NCI-H2227 (cell line): ENCODE data around the gene DCAF4.
A peak's percentile ranks its signal among the peaks of the same experiment; 100 is the strongest.

Experiments used
- DNase-seq: peaks from one replicate; lab custom pipeline; 2025; ENCODE audit not compliant: unreplicated experiment; lab: John Stamatoyannopoulos, UW

Gene DCAF4

GRCh38 chr14:72894323-72894622, 32.0 kb upstream of the DCAF4 start:
- no peak for DNase-seq

- no peak for DNase-seq
These were observed 31.5 kb upstream of the DCAF4 start for GRCh38 chr14:72894623-72895378.

GRCh38 chr14:72898448-72898847, 27.8 kb upstream of the DCAF4 start:
- DNase-seq = no peak

DNA sequence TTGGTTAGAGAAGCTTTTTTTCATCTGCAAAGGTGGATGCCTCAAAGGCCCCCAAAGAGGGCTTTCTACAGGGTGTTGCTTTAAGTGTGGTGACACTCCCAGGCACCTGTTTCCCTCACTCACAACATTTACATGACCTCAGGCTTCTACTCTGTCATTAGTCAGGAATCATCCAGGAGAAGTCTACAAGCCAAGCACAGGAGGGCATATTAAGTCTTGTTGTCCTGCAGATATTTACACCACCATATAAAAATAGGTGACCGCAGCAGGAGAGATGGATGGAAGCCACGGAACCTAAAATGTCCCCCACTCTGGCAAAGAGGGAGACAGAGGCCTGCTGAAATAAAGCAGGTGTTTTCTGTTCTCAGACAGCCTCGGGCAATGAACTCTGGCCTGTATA, 24.9 kb upstream of the DCAF4 start:
- no peak for DNase-seq

DNA sequence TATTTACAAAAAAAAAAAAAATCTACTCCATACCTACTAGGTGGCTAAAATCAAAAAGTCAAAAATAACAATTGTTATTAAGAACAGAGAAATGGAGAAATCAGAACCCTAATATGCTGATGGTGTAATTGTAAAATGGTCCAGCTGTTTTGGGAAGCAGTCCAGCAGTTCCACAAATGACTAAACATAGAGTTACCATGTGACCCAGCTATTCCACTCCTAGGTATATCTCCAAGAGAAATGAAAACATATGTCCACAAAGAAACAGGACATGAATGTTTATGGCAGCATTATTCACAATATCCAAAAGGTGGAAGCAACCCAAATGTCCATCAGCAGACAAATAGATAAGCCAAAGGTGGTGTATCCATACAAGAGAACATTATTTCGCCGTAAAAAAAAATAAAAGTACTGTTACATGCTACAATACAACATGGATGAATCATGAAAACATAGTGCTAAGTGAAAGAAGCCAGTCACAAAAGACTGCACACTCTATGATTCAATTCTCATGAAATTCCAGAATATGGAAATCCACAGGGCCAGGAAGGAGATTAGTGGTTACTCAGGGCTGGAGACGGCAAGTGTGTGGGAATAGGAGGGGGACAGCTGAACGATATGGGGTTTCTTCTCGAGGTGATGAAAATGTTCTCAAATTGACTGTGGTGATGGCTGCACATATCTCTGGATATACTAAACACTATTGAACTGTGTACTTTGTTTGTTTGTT, 23.3 kb upstream of the DCAF4 start:
- DNase-seq = no peak

DNA sequence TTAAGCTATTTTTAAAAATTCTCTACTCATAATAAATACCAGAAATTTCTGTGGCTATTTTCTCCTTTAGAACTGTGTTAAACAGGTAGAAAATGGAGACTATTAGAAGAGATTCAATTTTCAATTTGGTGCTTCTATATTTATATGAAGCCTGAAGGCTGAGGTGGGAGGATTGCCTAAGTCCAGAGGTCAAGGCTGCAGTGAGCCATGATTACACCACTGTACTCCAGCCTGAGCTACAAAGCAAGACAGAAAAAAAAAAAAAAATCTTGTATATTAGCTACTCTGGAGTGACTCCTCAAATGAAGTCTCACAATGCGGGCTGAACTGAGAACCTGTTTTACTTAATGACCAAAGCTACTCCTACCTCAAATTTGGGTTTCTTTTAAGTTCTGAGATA, 22.5 kb upstream of the DCAF4 start:
- DNase-seq = no peak

DNA sequence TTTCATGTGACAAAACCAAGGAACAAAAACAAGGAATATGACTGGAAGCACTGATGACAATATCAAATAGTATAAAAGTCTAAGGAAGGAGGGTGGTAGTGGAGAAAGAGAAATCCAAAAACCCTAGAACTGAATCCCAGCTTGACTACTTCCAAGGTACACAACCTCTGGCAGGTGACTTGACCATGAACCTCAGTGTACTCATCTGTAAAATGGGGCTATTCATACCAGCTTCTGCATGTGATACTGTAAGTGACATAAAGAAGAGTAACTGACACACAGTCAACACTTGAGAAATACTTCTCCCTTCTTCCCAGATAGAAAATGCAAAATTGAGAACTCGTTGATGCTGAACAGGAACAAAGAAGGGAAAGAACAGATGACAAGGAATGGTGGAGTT, 22.0 kb upstream of the DCAF4 start:
- no peak for DNase-seq

- peak; percentile 66 for DNase-seq
These were observed 21.3 kb upstream of the DCAF4 start for GRCh38 chr14:72904840-72905561.

- no peak for DNase-seq
These were observed 19.9 kb upstream of the DCAF4 start for GRCh38 chr14:72906316-72906715.

DNA sequence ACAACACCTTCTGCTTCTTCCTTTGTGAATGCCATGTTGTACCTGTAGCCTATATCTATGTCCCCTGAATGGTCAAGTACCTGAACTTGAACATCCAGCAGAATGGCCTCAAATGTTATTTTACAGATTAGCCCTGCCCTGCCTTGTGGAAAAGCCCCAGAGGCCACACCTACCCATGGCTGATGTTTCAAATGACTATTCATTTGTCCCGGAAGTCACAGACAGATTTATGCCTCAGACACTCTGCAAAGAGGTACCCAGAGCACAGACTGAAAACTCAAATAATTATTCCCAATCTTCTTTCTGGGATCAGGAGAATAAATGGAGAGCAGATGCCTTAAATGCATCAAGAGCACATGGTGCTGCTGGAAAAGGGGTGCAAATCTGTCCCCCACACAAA, 19.4 kb upstream of the DCAF4 start:
- no peak for DNase-seq

GRCh38 chr14:72907886-72908285, 18.4 kb upstream of the DCAF4 start:
- no peak for DNase-seq

- DNase-seq = no peak
These were observed 17.1 kb upstream of the DCAF4 start for GRCh38 chr14:72909163-72909562.

DNA sequence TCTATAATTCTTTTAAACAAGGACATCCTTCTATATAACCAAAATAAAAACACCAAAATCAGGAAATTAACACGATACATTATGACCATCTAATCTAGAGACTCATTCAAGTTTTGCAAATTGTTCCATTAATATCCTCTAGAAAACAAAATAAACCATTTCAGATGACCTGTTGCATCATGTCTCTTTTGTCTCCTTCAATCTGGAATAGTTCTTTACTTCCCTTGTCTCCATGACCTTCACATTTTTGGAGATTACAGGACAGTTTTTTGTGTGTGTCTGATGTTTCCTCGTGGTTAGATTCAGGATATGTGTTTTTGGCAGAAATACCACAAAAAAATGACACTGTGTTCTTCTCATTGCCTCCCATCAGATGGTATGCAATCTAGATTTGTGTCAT, 12.5 kb upstream of the DCAF4 start:
- DNase-seq = no peak

- DNase-seq = no peak
These were observed 10.1 kb upstream of the DCAF4 start for GRCh38 chr14:72916174-72916573.

- peak; percentile 8 for DNase-seq
These were observed 9.0 kb upstream of the DCAF4 start for GRCh38 chr14:72917094-72917802.

DNA sequence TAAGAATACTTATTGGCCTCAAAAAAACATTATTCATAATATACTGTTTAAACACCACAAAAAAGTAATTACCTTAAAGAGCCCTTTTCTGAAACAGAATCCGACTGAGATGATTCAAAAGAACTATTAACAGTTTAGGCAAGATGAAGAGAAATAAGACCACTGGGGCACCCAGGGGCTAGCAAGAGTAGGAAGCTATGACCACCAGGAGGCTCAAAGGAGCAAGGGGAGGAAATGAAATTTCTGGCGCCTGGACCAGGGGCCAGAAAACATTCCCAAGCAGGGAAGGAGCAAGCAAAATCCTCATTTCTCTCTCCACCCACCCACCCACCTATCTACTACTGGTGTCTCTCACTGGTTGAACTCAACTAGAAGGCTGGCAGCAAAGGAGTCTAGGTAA, 6.3 kb upstream of the DCAF4 start:
- DNase-seq = no peak

- DNase-seq = no peak
These were observed 4.9 kb upstream of the DCAF4 start for GRCh38 chr14:72921396-72921795.

- no peak for DNase-seq
These were observed 1.9 kb upstream of the DCAF4 start for GRCh38 chr14:72924337-72924736.

GRCh38 chr14:72925171-72925759, 999 bp upstream of the DCAF4 start:
- DNase-seq = no peak

DNA sequence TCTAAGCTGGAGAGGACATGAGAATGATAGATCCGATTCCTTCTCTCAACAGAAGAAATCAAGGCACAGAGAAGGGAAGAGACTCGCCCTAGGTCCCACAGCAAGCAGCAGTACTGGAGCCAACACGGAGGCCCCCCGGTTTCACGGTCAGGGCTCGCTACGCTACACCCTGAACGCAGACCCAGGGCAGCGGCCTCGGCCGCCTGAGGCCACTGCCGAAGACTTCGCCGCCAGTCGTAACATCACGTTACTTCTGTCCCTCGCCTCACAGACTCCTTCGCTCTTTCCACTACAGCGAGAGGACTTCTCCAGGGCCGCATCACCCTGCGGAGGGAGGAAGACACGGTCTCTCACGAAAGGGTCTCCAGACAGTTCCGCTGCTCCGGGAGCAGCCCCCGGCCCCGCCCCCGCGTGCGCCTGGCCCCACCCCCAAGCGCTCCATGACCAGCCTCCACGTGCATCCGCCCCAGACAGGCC, 411 bp upstream of the DCAF4 start:
- no peak for DNase-seq

GRCh38 chr14:72928872-72929271, 2.6 kb downstream of the DCAF4 start:
- no peak for DNase-seq
